H1 (cell line): ENCODE data around the gene CDC42SE1. TPM values are rescaled to one million over a fixed set of nuclear protein-coding genes. Genes with fewer than 3 reads are reported as not detected.

ENCODE experiments used
- CBX5 ChIP-seq: fragments of 300-800, 300-1000 bp; sonication (generic); IDR thresholded peaks from 2 replicates; pipeline ENCODE4 v1.7.1; 2016; ENCODE audit warnings: antibody characterized with exemption, low read length, low read depth
- CBX8 ChIP-seq: fragments of 300-800, 300-1000 bp; sonication (generic); IDR thresholded peaks from 2 replicates; pipeline ENCODE4 v1.7.1; 2016; ENCODE audit warnings: low read depth, low read length, borderline replicate concordance
- CTCF ChIP-seq, 3 experiments: IDR thresholded peaks; 1 replicate in 2 of 3; 2 replicates in 1 of 3; pipeline versions ENCODE4 v1.5.1 to v1.6.1; 2011; ENCODE audit warnings: low read length in 3 of 3, mild to moderate bottlenecking in 3 of 3, inconsistent platforms in 2 of 3, low read depth in 1 of 3, moderate library complexity in 1 of 3; ENCODE audit not compliant: insufficient read depth in 1 of 3; ENCODE audit errors: control extremely low read depth in 1 of 3
- KDM4A ChIP-seq: IDR thresholded peaks from one replicate; pipeline ENCODE4 v1.7.1; 2012; ENCODE audit warnings: low read depth, mild to moderate bottlenecking, moderate library complexity, low read length, inconsistent platforms; ENCODE audit not compliant: severe bottlenecking
- MAFK ChIP-seq: IDR thresholded peaks from 2 replicates; pipeline ENCODE4 v1.6.1; 2012; ENCODE audit warnings: low read depth, mild to moderate bottlenecking, improper control_type of control experiment, low read length
- NANOG ChIP-seq: IDR thresholded peaks from 2 replicates; pipeline ENCODE4 v1.6.1; 2011; ENCODE audit warnings: low read length, low read depth, mild to moderate bottlenecking, inconsistent platforms; ENCODE audit not compliant: insufficient read depth, poor library complexity, severe bottlenecking
- RBBP5 ChIP-seq: IDR thresholded peaks from 2 replicates; pipeline ENCODE4 v1.7.1; 2012; ENCODE audit warnings: low read depth, mild to moderate bottlenecking, inconsistent platforms, low read length, moderate library complexity, borderline replicate concordance
- SAP30 ChIP-seq: fragments of 300-600 bp; sonication (generic); IDR thresholded peaks from 2 replicates; pipeline ENCODE4 v1.7.1; 2012; ENCODE audit warnings: low read length, moderate library complexity, mild to moderate bottlenecking, inconsistent platforms; ENCODE audit not compliant: insufficient read depth, insufficient replicate concordance
- SP1 ChIP-seq: IDR thresholded peaks from 2 replicates; pipeline ENCODE4 v1.6.1; 2011; ENCODE audit warnings: low read depth, low read length
- polyA plus RNA-seq, 7 experiments: library from polyadenylated mRNA; depleted of rRNA in 3 of 7; stranded (reverse) in 5 of 7; unstranded in 2 of 7; fragments of >200 nt in 5 of 7; fragments of 200-250 nt in 2 of 7; gene quantifications; 1 replicate in 5 of 7; 2 replicates in 1 of 7; 4 replicates in 1 of 7; pipeline versions ENCODE4 v1.2.1 to v1.2.3, GENCODE V29; 2011 to 2013; ENCODE audit warnings: missing spikeins in 2 of 7, mixed read lengths in 2 of 7
- total RNA-seq: library from RNA; stranded (reverse); fragmentation: NEBNext Ultra II Directional; extraction: Animal tissue kit (Norgen Biotek cat#: 25700); gene quantifications from 2 replicates; pipeline ENCODE4 v1.2.1, GENCODE V29; 2021

Gene CDC42SE1
- total and polyA plus RNA-seq, 2 of the 8 experiments (the other 6 are each of a cell fraction or from before 2014, with no cell fraction given) = 30.5 to 74.1 TPM

DNA sequence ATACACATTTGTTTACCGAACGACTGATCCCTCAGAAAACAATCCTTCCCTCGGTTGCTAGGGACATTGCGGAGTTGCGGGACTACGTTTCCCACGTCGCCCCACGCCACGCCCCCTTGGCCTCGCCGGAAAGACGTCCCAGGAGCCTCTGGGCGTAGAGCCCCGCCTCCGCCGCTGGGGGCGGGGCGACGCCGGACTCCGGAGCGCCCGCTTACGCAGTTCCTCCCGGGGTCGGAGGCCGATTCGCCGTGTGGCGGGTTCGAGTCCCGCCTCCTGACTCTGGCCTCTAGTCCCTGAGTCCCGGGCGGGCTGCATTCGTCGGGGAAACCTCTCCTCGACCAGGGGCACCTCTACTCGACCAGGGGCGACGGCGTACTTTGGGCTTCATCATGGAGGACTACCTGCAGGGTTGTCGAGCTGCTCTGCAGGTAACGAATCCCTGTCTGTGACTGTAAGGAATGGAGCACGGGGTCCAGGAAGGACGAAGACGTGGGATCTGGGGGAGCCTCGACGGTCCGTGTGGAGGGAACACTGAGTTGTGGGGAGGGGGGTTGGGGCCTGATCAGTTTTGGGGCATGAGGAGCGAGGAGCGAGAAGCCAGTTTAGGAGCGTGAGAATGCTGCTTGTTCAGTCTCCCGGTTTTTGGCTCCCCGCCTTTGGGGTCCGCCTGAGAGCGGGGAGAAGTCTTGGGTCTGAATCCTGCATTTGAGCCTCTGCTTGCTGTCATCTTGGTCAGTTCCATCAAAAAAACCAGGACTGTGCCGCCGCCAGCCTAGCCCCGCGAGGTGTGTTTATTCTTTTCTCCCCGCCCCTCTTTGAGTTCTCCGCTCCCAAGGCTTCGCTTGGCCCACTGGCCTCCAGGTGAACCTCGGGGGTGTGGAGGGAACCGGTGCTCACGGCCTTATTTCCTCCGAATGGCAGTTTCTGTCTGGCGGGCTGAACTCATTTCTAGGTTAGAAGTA is 50.9 kb downstream of the CDC42SE1 start, which contains the start of gene PRUNE1 (continued):
- TF ChIP-seq CTCF (IDR thresholded peaks at IDR 0.05; ENCODE audit: control extremely low read depth in 1 of 3, insufficient read depth in 1 of 3, low read depth in 1 of 3, low read length in 3 of 3) (no peak), SAP30 (no peak), SP1 (peak; percentile 77; the same call in 1 of the 2 replicates), NANOG (no peak), CBX8 (no peak), RBBP5 (peak; percentile 86), CBX5 (no peak), KDM4A (peak; percentile 58), MAFK (no peak)
- TF ChIP-seq, all 59 proteins: peak for 18
